ENCODE measurements around the gene NOS1AP.
A peak's percentile ranks its signal among the peaks of the same experiment; 100 is the strongest.

Gene NOS1AP

GRCh38 chr1:162141281-162142054, 72.0 kb downstream of the NOS1AP start:
- DNase-seq, result no peak

GRCh38 chr1:162142968-162143367, 73.5 kb downstream of the NOS1AP start:
- DNase-seq, result no peak

- no peak for DNase-seq
These were observed 74.8 kb downstream of the NOS1AP start for GRCh38 chr1:162144268-162144667.

- DNase-seq, result no peak
These were observed 75.4 kb downstream of the NOS1AP start for GRCh38 chr1:162144853-162145252.

GRCh38 chr1:162145280-162145965, 75.9 kb downstream of the NOS1AP start:
- DNase-seq, result peak; percentile 70

GRCh38 chr1:162145966-162146696, 76.6 kb downstream of the NOS1AP start:
- DNase-seq, result no peak

GRCh38 chr1:162147760-162148159, 78.3 kb downstream of the NOS1AP start:
- DNase-seq, result no peak

GRCh38 chr1:162150112-162150511, 80.6 kb downstream of the NOS1AP start:
- DNase-seq, result no peak

GRCh38 chr1:162151900-162152829, 82.7 kb downstream of the NOS1AP start:
- no peak for DNase-seq

- no peak for DNase-seq
These were observed 83.9 kb downstream of the NOS1AP start for GRCh38 chr1:162153374-162153773.

- no peak for DNase-seq
These were observed 88.0 kb downstream of the NOS1AP start for GRCh38 chr1:162157469-162157868.

- no peak for DNase-seq
These were observed 89.3 kb downstream of the NOS1AP start for GRCh38 chr1:162158624-162159271.

GRCh38 chr1:162159515-162159914, 90.0 kb downstream of the NOS1AP start:
- DNase-seq, result peak; percentile 69

- no peak for DNase-seq
These were observed 92.5 kb downstream of the NOS1AP start for GRCh38 chr1:162161916-162162550.

- DNase-seq, result no peak
These were observed 96.0 kb downstream of the NOS1AP start for GRCh38 chr1:162165528-162165927.

- no peak for DNase-seq
These were observed 97.6 kb downstream of the NOS1AP start for GRCh38 chr1:162166917-162167615.

- DNase-seq, result no peak
These were observed 98.8 kb downstream of the NOS1AP start for GRCh38 chr1:162168261-162168660.

- no peak for DNase-seq
These were observed 99.7 kb downstream of the NOS1AP start for GRCh38 chr1:162169031-162169790.

- no peak for DNase-seq
These were observed 101.6 kb downstream of the NOS1AP start for GRCh38 chr1:162171111-162171510.
